PC-9 (cell line): ENCODE measurements around the gene IGSF22.

Source experiments
- EZH2 ChIP-seq: fragments of 200-600 bp; sonication (generic); IDR thresholded peaks from 2 replicates; pipeline ENCODE4 v1.8.0; 2017; ENCODE audit warnings: antibody characterized with exemption, low read depth
- TF ChIP-seq, protein P1 (sequence below): fragments of 200-600 bp; sonication (generic); conservative IDR thresholded peaks from 2 replicates; pipeline ENCODE4 v1.6.1; 2017; ENCODE audit warnings: mixed run types, antibody characterized with exemption, mild to moderate bottlenecking, moderate library complexity

DNA sequence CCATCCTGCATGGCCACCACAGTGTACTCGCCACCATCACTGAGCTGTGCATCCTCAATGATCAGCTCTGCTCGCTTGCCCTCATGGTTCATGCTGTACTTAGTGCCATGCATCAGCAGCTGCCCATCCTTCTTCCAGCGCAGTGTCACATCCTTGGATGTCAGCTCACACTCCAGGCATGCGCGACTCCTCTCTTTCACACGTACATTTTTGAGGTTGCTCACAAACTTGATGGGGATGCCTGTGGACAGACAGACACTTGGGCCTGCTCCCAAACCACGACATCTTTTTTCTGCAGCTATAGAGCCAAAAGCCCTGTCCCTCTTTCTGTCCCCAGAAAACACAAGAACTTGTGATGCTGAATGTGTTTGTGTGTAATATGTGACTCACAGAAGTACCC lies 10.5 kb downstream of the IGSF22 start:
- TF ChIP-seq, protein P1, sequence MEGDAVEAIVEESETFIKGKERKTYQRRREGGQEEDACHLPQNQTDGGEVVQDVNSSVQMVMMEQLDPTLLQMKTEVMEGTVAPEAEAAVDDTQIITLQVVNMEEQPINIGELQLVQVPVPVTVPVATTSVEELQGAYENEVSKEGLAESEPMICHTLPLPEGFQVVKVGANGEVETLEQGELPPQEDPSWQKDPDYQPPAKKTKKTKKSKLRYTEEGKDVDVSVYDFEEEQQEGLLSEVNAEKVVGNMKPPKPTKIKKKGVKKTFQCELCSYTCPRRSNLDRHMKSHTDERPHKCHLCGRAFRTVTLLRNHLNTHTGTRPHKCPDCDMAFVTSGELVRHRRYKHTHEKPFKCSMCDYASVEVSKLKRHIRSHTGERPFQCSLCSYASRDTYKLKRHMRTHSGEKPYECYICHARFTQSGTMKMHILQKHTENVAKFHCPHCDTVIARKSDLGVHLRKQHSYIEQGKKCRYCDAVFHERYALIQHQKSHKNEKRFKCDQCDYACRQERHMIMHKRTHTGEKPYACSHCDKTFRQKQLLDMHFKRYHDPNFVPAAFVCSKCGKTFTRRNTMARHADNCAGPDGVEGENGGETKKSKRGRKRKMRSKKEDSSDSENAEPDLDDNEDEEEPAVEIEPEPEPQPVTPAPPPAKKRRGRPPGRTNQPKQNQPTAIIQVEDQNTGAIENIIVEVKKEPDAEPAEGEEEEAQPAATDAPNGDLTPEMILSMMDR: no peak
- no peak for TF ChIP-seq EZH2
